Eye (tissue), 1 donor: Measurements from ENCODE around the gene CXCL17.
"Not testable (repeated sequence)": the region's sequence is repeated elsewhere in the genome, so short reads cannot be mapped to it uniquely, and the experiment has no call there.

Experiments used
- DNase-seq: peaks from one replicate; pipeline ENCODE4 v3.0.0-alpha.2; 2015

CXCL17 gene, protein sequence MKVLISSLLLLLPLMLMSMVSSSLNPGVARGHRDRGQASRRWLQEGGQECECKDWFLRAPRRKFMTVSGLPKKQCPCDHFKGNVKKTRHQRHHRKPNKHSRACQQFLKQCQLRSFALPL

GRCh38 chr19:42442833-42443232, at the start of gene CXCL17:
Gene CXCL17 (minus strand): TSS chr19:42442946. CDS start chr19:42442832, 114 bp downstream.
- no peak for DNase-seq

DNA sequence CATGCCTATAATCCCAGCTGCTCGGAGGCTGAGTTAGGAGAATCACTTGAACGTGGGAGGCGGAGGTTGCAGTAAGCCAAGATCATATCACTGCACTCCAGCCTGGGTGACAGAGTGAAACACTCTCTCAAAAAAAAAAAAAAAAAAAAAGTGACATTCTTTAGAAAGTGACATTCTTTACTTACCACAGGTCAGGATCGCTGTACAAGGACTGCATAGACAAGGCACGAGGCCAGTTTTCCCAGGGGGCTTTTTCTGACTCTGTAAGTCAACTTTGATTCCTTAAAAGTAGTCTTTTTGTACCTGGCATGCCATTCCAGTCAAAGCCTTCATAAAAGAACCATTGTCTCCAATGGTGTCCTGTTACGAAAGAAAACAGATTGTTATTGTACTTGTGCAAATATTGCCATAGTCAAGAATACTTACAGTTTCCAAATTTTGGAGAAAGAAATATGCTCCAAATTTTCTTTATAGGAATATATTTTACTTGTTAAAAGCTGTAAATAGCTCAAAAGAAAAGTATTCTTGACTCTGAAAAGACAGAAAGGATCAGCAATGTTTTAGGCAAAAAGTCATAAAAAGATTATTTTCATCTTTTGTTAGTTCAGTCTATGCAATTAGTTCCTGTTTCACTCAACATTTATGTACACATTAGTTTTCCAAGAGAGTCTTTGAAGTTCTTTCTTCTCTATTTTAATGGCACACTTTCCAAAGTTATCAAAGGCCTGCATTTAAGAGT, 46.2 kb upstream of the CXCL17 start:
- DNase-seq, result no peak

DNA sequence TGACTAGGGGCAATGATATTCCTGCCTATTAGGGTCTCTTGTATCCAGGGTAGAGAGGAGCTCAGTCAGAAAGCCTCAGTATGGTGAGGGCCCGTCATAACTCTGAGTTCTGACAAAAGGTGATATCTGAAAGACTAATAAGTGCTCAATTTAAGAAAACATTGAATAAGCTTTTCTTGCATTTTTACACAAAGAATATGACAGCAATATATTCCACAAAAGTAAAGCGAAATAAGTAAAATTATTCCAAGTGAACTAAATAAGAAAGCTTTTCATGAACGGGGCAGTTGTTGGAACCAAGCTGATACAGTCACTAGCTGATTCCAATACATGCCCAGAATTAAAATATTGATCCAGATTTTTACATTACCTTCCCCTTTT, 45.0 kb upstream of the CXCL17 start:
- no peak for DNase-seq

GRCh38 chr19:42487032-42487797, 44.5 kb upstream of the CXCL17 start:
- DNase-seq, result no peak

GRCh38 chr19:42485036-42485435, 42.3 kb upstream of the CXCL17 start:
- not testable (repeated sequence) for DNase-seq

DNA sequence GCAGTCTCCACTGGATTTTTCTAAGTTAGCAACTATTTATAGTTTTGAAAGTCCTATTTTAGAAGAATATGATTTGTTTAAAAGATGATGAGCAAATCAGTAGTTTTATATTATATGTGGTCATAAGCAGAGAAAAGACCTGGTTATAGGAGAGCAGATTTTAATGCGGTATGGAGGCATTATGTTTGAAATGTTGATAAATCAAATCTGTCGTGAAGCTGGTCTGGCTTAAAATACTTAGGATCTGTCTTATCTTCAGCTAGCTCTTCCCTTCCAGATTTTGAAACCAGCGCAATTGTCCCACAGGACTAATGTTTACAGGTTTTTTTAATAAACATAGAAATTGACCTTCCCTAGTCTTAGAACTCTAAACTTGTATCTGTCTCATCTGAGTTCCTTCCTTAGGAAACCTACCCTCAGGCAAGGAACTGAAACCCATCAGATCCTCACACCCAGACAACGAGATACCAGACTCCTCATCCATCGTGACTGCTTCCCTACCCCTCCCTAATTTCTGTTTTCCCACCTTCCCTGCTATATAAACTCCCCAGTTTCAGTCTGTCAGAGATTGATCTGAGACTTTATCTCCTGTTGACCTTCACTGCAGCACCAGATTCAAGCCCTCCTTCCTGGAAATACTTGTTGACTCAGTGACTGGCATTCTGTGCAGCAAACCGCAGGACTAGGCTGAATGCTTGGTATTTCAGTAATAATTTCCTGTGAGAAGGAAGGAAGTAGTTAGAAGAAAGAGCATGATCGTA, 37.8 kb upstream of the CXCL17 start:
- no peak for DNase-seq

GRCh38 chr19:42479736-42480135, 37.0 kb upstream of the CXCL17 start:
- no peak for DNase-seq

DNA sequence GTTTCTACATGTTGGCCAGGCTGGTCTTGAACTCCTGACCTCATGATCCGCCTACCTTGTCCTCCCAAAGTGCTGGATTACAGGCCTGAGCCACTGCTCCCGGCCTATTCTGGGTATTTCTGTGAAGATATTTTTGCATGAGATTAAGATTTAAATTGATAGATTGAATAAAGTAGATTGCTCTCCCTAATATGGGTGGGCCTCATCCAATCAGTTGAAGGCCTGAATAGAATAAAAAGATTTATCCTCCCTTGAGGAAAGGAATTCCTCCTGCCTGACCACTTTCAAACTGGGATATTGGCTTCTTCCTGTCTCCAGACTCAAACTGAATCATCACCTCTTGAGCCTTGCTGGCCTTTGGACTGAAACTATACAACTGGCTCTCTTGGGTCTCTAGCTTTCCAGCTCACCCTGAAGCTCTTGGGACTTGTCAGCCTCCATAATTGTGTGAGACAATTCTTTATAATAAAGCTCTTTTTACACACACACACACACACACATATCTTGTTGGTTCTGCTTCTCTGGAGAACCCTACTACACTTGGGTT, 36.1 kb upstream of the CXCL17 start:
- DNase-seq, result no peak

- DNase-seq, result no peak
Measured at GRCh38 chr19:42477933-42478332, 35.2 kb upstream of the CXCL17 start.

GRCh38 chr19:42477117-42477516, 34.4 kb upstream of the CXCL17 start:
- no peak for DNase-seq

DNA sequence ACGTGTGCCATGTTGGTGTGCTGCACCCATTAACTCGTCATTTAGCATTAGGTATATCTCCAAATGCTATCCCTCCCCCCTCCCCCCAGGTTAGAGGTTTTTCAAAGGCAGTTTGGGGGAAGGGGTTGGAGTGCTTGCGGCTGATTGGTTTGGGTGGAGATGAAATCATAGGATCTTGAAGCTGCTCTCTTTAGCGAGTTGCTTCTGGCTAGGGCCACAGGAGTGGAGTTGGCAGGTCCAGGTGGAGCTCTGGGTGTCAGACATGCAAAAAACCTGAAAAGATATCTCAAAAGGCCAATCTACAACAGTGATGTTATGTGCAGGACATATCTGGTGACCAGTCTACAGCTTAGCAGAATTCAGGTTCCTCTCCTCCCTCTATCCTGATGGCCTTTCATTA, 32.6 kb upstream of the CXCL17 start:
- no peak for DNase-seq

GRCh38 chr19:42474743-42475142, 32.0 kb upstream of the CXCL17 start:
- DNase-seq, result no peak

- DNase-seq, result no peak
Measured at GRCh38 chr19:42473686-42474085, 30.9 kb upstream of the CXCL17 start.

- no peak for DNase-seq
Measured at GRCh38 chr19:42472402-42473147, 29.8 kb upstream of the CXCL17 start.

GRCh38 chr19:42471554-42472249, 29.0 kb upstream of the CXCL17 start:
- DNase-seq, result no peak

DNA sequence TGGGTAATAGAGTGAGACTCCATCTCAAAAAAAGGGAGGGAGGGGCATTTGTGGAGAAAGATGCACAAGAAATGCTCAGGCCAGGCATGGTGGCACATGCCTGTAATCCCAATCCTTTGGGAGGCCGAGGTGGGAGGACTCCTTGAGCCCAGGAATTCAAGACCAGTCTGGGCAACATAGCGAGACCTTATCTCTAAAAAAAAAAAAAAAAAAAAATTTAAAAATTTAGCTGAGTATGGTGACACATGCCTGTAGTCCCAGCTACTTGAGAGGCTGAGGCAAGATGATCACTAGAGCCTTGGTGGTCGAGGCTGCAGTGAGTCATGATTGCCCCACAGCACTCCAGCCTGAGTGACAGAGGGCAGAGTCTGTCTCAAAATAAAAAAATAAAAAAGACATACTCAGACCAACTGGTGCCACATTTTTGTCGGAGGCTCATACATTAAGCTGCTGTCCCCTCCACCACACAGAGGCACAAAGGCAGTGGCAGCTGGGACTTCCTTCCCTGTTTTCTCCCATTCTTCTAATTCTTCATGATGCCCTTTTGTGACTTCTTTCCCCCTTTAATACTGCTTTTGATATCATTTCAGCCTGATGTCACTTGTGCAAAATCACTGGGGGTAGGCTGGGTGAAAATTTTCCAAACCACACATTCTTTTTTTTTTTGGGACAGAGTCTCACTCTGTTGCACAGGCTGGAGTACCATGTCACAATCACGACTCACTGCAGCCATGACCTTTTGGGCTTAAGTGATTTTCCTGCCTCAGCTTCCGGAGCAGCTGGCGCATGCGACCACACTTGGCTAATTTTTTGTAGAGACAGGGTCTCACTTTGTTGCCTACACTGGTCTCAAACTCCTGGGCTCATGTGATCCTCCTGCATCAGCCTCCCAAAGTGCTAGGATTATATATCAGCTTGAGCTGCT, 26.8 kb upstream of the CXCL17 start:
- DNase-seq, result no peak

DNA sequence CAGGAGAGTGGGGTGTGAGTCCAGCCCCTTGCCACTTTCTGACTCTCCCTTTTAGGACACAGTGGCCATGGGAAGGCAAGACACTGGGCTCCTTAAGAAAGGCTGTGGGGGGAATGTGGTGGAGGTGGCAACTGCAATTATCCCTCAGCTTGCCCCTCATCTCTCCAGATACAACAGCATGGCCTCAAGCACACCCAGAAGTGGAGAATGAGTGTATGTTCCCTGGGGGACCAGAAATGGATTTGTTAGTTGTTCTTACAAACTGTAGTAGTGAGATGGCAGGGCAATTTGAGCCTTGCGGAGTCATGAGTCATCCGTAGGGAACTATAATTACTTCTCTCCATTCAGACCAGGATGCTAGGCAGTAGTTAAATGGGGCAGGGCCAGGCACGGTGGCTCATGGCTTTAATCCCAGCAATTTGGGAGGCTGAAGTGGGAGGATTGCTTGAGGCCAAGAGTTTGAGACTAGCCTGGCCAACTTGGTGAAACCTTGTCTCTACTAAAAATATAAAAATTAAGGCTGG, 25.6 kb upstream of the CXCL17 start:
- DNase-seq, result no peak

- DNase-seq, result no peak
Measured at GRCh38 chr19:42467183-42467760, 24.5 kb upstream of the CXCL17 start.

- DNase-seq, result no peak
Measured at GRCh38 chr19:42466521-42467182, 23.9 kb upstream of the CXCL17 start.
